ENCODE data around the gene CARF.
"Not testable (repeated sequence)": the region's sequence is repeated elsewhere in the genome, so short reads cannot be mapped to it uniquely, and the experiment has no call there.

Gene CARF

DNA sequence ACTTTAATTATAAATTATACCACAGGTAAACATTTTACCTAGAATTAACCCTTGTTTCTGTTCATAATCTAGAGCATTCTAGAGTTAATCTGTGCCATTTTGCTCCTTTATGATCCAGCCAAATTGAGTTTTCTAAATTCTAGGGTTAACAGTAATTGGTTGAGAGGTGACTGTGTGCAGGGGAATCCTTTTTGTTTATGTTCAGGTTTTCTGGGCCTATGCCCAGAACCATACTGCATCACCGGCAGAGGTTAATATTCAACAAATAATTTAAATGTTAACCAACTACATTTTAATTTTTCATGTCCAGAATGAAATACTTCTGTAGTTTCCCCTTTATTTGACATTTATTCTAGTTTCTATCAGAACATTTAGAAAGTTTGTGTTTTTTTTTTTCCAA, 32.3 kb downstream of the CARF start:
- H3K4me3 ChIP-seq (ENCODE audit: low read depth, low read length), result no peak overlapping the region
- TF ChIP-seq, protein P1, sequence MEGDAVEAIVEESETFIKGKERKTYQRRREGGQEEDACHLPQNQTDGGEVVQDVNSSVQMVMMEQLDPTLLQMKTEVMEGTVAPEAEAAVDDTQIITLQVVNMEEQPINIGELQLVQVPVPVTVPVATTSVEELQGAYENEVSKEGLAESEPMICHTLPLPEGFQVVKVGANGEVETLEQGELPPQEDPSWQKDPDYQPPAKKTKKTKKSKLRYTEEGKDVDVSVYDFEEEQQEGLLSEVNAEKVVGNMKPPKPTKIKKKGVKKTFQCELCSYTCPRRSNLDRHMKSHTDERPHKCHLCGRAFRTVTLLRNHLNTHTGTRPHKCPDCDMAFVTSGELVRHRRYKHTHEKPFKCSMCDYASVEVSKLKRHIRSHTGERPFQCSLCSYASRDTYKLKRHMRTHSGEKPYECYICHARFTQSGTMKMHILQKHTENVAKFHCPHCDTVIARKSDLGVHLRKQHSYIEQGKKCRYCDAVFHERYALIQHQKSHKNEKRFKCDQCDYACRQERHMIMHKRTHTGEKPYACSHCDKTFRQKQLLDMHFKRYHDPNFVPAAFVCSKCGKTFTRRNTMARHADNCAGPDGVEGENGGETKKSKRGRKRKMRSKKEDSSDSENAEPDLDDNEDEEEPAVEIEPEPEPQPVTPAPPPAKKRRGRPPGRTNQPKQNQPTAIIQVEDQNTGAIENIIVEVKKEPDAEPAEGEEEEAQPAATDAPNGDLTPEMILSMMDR (IDR thresholded peaks at IDR 0.05; ENCODE audit: control insufficient read depth, extremely low read depth, insufficient read depth), result no peak
- no peak for DNase-seq (ENCODE audit: low read depth)

DNA sequence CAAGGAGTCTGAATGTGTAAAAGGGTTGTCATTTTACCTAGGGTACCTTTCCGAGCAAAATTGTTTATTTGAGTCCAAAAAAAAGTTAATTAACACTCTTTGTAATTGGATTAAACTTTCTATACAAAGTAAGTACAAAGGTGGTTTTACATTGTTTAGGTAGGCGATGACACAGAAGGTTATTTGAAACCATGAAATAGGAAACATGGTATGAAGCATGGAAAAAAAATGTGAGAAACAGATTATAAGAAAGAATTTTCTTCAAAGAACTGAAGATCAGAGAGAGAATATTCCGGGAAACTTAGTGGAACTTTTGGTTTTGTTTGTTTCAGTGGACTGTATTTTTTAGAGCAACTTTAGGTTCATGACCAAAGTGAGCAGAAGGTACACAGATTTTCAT, 32.7 kb downstream of the CARF start:
- TF ChIP-seq, protein P1 (IDR thresholded peaks at IDR 0.05; ENCODE audit: control insufficient read depth, extremely low read depth, insufficient read depth), result no peak
- DNase-seq (ENCODE audit: low read depth), result no peak
- no peak overlapping the region for H3K4me3 ChIP-seq (ENCODE audit: low read depth, low read length)

DNA sequence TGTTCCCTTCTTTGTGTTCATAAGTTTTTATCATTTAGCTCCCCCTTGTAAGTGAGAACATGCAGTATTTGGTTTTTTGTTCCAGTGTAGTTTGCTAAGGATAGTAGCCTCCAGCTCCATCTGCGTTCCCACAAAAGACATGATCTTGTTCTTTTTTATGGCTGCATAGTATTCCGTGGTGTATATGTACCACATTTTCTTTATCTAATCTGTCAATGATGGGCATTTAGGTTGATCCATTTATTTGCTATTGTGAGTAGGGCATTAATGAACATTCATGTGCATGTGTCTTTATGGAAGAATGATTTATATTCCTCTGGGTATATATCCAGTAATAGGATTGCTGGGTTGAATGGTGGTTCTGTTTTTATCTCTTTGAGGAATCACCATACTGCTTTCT, 33.4 kb downstream of the CARF start:
- TF ChIP-seq, protein P1 (IDR thresholded peaks at IDR 0.05; ENCODE audit: control insufficient read depth, extremely low read depth, insufficient read depth), result no peak
- H3K4me3 ChIP-seq (ENCODE audit: low read depth, low read length), result no peak overlapping the region
- no peak for DNase-seq (ENCODE audit: low read depth)

GRCh38 chr2:202949333-202949732, 37.3 kb downstream of the CARF start:
- not testable (repeated sequence) for DNase-seq (ENCODE audit: low read depth); H3K4me3 ChIP-seq (ENCODE audit: low read depth, low read length)

DNA sequence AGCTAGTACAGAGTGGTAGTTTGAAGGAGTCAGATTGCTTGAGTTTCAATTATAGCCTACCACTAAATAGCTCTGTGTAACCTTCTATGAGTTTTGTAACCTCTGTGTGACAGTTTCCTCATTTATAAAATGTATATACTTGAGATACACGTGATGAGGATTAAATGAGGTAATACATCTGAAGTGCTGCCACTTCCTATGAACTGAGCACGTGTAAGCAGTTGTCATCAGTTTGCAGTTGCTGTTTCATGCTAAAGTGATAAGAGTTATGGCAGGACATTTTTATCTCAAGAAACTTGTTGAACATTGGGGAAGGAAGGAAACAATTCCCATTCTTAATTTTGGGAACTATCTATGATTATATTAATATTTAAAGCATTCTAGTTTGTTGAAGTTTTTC, 38.5 kb downstream of the CARF start:
- DNase-seq (ENCODE audit: low read depth), result no peak
- TF ChIP-seq, protein P1 (IDR thresholded peaks at IDR 0.05; ENCODE audit: control insufficient read depth, extremely low read depth, insufficient read depth), result no peak
- H3K4me3 ChIP-seq (ENCODE audit: low read depth, low read length), result no peak overlapping the region

DNA sequence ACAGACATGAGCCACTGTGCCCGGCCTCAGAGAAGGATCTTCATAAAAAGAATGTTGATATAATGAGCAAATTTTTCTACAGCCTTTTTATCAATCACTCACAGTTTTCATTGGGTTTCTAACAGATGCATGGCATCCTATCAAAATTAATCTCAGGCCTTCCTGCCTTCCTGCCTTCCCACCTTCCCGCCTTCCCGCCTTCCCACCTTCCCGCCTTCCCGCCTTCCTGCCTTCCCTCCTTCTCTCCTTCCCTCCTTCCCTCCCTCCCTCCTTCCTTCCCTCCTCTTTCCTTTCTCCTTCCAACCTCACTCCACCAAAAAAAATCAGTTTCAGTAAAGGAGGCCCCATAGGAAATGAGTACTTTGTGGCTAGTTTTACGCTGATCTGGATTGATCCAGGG, 48.4 kb downstream of the CARF start:
- DNase-seq (ENCODE audit: low read depth), result no peak
- no peak overlapping the region for H3K4me3 ChIP-seq (ENCODE audit: low read depth, low read length)
- TF ChIP-seq, protein P1 (IDR thresholded peaks at IDR 0.05; ENCODE audit: control insufficient read depth, extremely low read depth, insufficient read depth), result no peak

GRCh38 chr2:202963712-202964111, 51.6 kb downstream of the CARF start:
- no peak overlapping the region for H3K4me3 ChIP-seq (ENCODE audit: low read depth, low read length)
- TF ChIP-seq, protein P1 (IDR thresholded peaks at IDR 0.05; ENCODE audit: control insufficient read depth, extremely low read depth, insufficient read depth), result no peak
- no peak for DNase-seq (ENCODE audit: low read depth)

Data from LNCaP clone FGC (cell line).